ENCODE results near the gene PPP2R5C.
A peak's percentile ranks its signal among the peaks of the same experiment; 100 is the strongest.

Gene PPP2R5C

DNA sequence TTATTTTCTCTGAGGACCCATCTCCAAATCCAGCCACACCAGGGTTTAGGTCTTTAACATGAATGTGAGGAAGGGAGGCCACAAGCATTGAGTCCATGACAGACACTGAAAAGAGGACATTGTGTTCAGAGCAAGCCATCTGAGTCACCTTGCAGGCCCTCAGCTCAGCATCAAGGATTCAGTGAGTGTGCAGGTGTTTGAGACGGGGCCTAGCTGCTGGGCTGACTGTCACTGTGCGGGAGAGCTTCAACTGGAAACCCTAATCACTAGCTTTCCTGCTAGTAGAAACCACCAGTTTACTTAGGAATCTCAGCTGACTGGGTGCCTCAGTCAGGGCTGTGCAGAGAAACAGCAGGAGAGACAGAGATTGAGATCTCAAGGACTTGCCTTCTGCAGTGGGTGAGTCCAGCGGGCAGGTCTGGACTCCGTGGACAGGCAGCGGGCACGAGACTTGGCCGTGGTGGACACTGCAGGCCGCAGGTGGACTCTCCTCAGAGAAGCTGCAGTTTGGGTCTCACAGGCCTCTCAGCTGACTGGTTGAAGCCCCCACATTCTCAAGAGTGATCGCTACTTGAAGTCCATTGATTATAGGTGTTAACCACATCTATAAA lies 116.8 kb downstream of the PPP2R5C start:
- DNase-seq (ENCODE audit: extremely low spot score, insufficient read length, low read depth) (no peak), FAIRE-seq (no peak)

DNA sequence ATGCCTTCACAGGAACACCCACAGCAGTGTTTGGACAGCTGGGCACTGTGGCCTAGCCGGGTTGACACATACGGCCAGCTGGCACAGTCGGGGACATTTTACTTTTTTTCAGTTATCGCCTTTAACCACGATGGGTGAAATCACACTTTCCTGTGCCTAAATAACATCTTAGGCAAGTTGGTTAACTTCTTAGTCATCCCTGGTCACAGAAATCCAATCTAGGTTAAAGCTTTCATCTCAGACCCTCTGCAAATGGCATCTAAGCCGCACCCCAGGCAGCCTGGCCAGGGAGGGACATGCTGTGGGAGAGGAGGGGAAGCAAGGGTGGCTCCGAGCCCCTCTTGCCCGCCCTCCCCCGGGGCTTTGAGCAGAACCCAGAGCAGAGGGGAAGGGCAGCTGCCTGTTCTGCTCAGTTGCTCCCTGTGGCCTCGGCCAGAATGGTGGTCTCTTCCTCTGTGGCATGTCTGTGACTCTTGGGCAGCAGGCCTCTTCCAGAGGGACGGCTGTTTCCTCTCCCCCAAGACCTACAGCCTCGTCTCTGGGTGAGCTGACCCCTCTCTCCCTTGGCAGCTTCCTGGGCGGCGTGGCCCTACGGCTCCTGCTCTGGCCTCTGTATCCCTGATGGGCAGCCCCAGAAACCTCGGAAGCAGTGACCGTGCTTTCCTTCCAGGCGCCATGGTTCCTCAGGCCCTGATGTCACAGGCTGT lies 117.5 kb downstream of the PPP2R5C start:
- FAIRE-seq, result peak; percentile 84

DNA sequence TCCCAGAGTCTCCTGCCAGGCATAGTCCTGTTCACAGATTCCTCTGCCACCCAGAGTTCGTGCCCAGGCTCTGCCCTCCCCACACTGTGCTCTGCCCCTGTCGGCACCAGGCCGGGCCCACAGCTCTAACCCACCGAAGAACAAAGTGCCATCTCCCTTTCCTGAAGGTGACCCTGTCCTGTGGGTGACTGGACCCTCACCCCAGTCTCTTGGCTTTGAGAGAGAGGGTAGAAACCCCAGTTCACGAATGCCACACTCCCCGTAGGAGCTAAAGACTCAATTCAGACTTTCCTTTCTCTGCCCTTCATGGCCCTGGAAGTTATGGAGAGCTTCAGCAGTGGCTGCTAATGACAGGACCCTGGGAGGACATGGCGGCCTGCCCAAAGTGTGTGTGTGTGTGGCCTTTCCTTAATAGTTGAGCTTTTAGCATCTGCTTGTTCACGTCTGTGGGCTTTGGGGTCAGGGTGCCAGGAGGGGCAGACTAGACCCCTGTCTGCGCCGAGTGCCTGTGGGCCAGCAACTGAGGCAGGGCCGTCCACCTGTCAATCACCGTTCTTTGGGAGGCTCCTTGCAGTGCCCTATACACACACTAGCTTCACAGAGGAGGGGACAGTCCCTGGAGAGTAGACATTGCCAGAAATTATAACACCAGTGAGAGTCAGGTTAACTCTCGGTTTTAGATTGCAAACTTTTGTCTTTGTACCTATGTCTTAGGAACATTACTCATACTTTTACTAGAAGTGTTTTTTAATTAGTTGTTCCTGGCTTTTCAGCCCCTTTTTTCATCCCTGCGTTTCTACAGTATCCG lies 118.2 kb downstream of the PPP2R5C start:
- FAIRE-seq, result no peak
- DNase-seq (ENCODE audit: extremely low spot score, insufficient read length, low read depth), result no peak

More for the DNA sequence above, 117.5 kb downstream of the PPP2R5C start:
- no peak for DNase-seq (ENCODE audit: extremely low spot score, insufficient read length, low read depth)

DNA sequence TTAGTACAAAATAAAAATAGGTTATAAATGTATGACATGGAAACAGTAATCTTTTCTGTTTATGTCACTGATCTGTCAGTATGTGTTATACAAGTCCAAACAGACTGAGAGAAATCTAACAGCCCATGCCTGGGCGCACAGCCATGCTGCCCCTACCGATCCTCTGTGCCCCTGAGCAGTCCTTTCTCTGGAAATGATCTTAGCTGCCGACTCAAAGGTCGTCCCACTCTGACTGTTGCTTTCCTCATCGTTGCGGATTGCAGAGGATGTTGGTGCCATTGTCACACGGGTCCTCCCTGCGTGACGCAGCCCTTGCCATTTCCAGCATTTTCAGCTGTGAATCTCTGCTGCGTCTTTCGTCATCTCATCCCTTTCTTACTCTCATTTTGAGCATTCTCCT lies 119.9 kb downstream of the PPP2R5C start:
- DNase-seq (ENCODE audit: extremely low spot score, insufficient read length, low read depth), result no peak
- no peak for FAIRE-seq

DNA sequence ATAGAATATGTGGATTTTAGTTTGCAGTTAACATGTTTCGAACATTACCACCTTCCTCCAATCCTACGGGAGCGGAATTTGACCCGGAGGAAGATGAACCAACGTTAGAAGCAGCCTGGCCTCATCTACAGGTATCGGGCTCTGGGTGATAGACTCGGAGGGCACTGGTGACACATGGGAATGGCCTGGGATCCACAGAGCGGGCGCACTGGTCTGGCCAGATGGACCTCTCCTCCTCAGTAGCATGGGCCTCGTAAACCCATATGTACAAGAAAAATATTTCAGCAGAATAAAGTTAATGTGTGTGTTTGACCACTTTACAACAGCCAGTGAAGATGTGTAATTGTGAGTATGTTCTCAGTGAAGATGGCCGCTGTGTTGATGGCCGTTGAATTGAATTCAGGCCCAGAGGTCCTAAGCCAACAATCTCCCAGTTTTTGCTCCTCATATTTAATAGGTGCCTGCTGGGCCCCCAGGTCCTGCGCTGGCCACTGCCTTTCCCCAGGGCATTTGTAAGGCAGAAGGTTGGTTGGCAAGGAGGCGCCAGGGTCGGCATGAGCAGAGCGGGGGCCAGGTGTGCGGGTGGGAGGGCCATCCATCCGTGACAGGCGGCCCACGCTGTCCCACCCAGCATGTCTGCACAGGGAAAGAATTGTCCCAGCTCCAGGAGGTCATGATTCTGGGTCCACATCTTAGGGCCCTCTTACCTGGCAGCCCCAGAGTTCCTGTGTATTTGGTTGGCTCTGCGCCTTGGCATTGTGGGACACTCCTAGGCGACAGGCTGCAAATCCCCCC lies 120.8 kb downstream of the PPP2R5C start:
- no peak for FAIRE-seq
- no peak for DNase-seq (ENCODE audit: extremely low spot score, insufficient read length, low read depth)

DNA sequence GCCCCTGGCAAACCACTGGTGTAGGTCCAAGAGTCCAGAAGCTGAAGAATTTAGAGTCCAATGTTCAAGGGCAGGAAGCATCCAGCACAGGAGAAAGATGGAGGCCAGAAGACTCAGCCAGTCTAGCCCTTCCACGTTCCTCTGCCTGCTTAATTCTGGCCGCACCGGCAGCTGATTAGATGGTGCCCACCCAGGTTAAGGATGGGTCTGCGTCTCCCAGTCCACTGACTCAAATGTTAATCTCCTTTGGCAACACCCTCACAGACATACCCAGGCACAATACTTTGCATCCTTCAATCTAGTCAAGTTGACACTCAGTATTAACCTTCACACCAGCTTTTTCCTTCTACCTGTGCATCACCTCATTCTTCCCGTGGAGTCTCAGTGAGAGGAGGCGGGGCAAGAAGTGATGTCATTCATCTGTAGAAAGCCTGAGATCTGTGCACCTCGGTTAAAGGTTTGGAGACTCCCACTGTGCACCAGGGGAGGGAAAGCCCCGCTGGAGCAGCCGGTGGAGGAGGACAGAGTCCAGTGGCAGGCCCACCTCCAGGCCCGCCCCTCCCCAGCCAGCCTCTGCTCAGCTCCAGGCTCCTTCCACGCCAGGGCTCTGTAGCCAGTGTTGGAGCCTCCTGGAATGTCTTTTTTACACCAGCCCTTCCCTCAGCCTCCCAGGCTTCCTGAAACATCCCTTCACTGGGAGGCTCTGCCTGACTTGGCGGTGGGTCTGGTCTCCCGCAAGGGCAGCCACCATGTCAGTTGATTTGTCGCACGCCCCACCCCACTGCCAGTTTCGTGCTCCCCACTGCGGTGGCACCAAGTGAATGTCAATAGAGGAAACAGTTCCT lies 122.8 kb downstream of the PPP2R5C start:
- FAIRE-seq, result no peak
- no peak for DNase-seq (ENCODE audit: extremely low spot score, insufficient read length, low read depth)

DNA sequence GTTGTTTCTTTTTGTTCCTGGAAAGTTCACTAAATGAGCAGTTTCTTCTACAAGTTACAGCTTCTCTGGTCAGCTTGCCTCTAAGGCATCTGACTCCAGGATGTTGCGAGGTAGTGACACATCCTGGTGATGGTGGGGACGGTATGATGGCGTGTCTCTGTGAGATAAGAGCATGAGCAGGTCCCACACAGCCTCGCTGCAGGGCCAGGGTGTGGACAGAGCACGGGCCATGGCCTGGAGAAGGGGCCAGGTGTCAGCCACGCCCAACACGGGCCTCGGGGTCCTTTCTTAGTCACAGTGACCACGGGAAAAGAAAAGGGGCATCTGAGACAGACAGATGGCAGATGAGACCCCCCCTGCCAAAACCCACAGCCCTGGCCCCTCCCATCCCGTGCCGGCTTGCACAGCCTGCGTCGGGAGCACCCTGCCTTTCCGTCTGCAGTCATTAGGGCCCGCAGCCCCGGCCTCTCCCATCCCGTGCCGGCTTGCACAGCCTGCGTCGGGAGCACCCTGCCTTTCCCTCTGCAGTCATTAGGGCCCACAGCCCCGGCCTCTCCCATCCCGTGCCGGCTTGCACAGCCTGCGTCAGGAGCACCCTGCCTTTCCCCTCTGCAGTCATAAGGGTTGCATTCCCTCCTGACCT lies 123.5 kb downstream of the PPP2R5C start:
- no peak for DNase-seq (ENCODE audit: extremely low spot score, insufficient read length, low read depth)
- FAIRE-seq, result no peak

DNA sequence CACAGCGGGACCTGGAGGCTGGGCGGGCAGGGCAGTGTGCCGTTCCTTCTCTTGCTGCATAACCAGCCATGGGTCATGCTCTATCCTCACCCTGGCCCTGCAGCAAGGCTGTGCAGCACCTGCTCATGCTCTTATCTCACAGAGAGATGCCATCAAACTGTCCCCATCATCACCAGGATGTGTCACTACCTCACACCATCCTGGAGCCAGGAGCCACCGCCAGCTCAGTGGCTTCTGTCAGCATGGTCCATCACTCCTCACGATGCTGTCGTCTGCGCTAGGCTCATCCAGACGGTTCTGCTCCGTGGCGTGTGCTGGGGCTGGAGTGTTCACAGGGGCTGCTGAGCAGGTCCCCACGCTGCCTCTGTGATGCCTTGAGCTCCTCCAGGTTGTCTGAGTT lies 125.7 kb downstream of the PPP2R5C start:
- DNase-seq (ENCODE audit: extremely low spot score, insufficient read length, low read depth) (no peak), FAIRE-seq (no peak)

DNA sequence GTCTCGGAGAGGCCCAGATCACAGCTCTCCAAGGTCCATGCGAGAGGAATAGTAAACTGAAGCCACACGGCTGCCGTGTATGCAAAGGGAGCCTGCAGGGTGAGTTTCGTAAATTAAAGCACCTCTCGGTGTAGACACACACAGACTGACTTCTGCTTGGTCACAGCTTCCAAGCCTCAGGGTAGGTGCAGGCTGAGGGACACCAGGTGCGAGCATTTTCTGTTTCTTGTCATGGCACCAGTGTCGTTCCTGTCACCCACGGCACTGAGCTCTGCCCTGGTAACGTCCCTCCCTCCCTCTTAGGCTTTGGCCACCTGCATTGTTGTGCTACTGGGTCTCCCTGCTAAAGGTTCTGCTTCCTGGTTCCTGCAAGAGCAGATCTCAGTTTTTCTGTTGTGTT lies 126.7 kb downstream of the PPP2R5C start:
- no peak for FAIRE-seq
- DNase-seq (ENCODE audit: extremely low spot score, insufficient read length, low read depth), result no peak

DNA sequence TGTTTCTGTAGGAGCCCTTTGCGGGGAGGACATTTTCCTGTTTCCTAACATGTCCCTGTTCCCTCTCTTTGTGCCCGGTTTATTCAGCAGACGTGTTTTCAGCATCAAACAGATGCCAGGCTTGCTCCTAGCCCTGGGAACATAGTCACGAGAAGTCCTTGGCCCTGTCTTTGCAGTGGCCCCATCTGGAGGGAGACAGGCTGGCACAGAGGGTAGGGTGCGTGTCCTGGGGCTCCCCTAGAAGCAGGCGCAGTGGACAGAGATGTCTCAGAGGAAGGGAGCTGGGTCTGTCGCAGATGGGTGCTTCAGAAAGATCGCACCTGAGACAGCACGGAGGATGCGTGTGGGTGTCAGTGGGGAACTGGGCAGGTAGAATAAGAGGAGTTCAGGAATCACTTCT lies 127.9 kb downstream of the PPP2R5C start:
- no peak for DNase-seq (ENCODE audit: extremely low spot score, insufficient read length, low read depth)
- no peak for FAIRE-seq

DNA sequence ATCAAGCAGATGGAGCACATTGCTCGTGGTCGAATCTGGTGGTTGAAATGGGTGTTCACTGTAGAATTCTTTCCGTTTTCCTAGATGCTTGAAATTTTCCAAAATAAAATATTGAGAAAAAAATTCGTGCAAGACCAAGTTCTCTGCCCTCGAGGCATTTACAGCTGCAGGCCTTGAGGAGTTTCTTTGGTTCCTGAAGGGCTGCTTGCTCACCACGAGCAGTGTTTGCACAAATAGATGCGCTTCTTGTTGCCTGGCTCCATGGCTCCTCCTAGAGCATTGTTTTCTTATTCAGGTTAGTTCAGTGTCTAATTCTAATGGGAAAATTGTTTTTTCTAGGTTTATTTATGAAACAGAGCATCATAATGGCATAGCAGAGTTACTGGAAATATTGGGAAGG lies 128.4 kb downstream of the PPP2R5C start:
- FAIRE-seq, result peak; percentile 26
- DNase-seq (ENCODE audit: extremely low spot score, insufficient read length, low read depth), result no peak

DNA sequence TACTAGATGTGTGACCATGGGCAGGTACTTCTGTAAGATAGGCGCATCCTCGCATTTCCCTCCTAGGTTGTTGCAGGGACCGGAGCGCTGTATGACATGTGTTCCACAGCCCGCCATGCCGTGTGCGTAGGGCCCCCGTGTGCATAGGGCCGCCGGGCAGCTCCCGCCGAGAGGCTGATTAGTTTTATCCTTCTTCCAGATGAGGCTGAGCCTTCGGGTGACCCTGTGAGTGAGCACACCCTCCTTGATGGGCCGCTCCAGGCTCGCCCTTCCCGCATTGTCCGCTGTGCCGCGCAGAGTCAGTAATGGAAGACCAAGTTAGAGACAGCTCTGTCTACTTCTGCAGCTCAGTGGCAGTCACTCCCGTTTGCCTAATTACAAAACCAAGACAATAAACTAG lies 130.0 kb downstream of the PPP2R5C start:
- DNase-seq (ENCODE audit: extremely low spot score, insufficient read length, low read depth) (no peak), FAIRE-seq (no peak)

DNA sequence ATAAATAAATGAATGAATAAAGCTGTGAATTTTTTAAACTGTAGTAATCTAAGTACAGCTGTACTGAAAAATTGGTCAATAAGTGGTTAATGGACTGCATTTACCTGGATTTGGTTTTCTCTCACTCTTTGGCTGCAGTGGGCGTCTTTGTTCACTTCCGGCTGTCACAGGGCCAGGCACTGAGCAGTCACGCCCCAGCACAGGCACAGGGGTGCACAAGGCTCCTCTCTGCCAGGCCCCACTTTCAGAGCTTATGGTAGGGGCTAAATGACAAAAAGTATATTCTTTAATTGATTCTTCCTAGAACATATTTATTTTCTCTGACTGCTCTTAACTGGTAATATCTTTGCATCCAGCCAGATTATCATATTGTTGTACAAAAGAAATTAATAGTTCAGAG lies 132.2 kb downstream of the PPP2R5C start:
- no peak for DNase-seq (ENCODE audit: extremely low spot score, insufficient read length, low read depth)
- no peak for FAIRE-seq

DNA sequence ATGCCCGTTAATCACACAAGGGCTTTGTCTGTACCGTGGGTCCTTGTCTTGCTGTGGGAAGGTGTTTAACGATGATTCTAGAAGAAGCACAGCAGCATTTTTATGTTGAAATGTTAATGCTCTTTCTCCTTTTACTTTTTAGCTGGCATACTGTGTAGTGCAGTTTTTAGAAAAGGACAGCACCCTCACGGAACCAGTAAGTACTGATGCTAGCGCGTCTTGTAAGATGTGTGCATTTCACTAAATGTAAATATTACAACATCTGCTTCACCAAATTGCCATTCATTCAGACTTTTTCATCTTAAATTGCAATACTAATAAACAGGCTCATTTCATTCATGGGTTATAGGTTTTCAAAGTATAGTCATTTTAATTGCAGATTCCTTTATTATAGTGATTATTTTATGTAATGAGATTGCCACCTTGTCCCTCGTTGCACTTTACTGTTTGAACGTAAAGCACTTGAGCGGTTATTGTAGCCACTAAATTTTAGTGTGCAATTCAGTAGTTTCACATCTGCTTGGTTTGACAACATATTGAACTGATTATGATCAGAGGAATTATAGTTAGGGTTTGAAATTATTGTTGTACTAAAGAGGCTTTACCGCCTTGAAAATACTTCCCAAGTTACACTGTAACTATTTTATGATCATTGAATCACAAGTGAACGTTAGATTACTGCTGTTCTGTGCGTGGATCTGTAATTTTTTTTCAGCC lies 133.0 kb downstream of the PPP2R5C start:
- DNase-seq (ENCODE audit: extremely low spot score, insufficient read length, low read depth), result no peak
- FAIRE-seq, result no peak

DNA sequence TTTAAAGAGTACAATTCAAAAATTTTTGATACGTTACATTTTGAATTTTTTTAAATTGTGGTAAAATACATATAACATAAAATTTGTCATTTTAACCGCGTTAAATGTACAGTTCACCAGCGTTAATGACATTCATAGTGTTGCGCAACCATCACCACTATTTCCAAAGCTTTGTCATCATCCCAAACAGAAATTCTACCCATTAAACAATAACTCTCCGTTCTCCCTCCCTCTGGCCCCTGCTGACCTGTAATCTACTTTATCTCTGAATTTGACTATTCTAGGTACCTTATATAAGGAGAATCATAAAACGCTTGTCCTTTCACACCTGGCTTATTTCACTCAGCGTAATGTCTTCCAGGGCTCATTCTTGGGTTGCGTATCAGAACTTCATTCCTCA lies 133.7 kb downstream of the PPP2R5C start:
- no peak for DNase-seq (ENCODE audit: extremely low spot score, insufficient read length, low read depth)

DNA sequence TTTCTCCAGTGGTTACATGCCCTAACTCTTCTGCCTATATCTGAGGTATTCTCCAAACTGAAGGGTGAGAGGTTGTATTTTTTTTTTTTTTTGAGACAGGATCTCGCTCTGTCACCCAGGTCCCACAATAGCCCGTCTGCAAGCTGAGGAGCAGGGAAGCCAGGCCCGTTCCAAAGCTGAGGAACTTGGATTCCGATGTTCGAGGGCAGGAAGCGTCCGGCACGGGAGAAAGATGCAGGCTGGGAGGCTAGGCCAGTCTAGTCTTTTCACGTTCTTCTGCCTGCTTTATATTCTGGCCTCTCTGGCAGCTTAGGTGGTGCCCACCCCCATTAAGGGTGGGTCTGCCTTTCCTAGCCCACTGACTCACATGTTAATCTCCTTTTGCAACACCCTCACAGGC lies 135.8 kb downstream of the PPP2R5C start:
- FAIRE-seq (no peak), DNase-seq (ENCODE audit: extremely low spot score, insufficient read length, low read depth) (no peak)

More for the DNA sequence above, 133.7 kb downstream of the PPP2R5C start:
- FAIRE-seq, result no peak

DNA sequence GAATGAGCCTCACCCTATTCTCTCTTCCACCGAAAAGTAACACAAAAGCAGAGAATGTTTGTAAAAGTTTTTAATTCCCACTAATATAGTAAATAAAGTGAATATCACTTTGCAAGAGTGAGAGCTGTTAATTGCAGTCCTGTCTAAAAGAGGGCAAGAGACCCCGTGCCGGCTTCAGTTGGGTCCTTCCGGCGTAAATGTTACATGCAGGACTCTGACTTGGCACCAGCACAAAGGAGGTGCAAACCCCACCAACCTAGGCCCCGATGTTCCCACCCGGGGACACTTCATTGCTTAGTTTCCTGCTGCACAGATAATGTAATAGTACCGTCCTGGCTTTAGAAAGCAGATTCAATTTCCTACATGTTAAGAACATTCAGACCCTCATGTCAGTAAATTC lies 136.9 kb downstream of the PPP2R5C start:
- no peak for FAIRE-seq

DNA sequence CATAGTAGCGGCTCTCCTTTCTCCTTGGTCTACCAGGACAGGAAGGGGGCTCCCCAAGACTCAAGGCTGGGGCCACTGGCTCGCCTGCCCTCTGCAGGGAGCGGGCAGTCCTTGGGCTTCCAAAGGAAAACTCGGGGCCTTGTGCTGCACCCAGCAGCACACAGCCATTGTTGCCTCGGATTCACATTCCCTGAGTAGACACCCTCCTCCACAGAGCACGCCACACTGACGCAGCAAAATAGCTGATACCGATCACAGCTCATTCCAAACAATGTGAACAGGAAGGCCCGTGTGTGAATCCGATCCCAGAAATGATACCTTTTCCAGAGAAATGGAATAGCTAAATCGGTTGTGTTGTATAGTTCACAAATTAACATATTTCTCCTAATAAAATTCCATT lies 137.8 kb downstream of the PPP2R5C start:
- DNase-seq (ENCODE audit: extremely low spot score, insufficient read length, low read depth) (no peak), FAIRE-seq (no peak)

More for the DNA sequence above, 136.9 kb downstream of the PPP2R5C start:
- no peak for DNase-seq (ENCODE audit: extremely low spot score, insufficient read length, low read depth)
